Measurements from ENCODE around the gene PPP2R5D.

GRCh38 chr6:42942444-42942843 lies 41.9 kb upstream of the PPP2R5D start:
- TF ChIP-seq CTCF (conservative IDR thresholded peaks at IDR 0.05) (no peak), ZFX (IDR thresholded peaks at IDR 0.05) (no peak)
